HG03025 (cell line): ENCODE data around the gene CACNA1H.

ENCODE experiments used
- ATAC-seq: cut with Tn5 transposase; IDR thresholded peaks from one replicate; pipeline ENCODE4 v1.9.1; 2021; ENCODE audit warnings: mild to moderate bottlenecking, moderate library complexity; ENCODE audit not compliant: unreplicated experiment, low FRiP score

The CACNA1H gene

GRCh38 chr16:1156055-1156982 lies 3.4 kb downstream of the CACNA1H start:
- ATAC-seq, result no peak

- ATAC-seq, result no peak
Measured at GRCh38 chr16:1156983-1157638, 4.2 kb downstream of the CACNA1H start.

DNA sequence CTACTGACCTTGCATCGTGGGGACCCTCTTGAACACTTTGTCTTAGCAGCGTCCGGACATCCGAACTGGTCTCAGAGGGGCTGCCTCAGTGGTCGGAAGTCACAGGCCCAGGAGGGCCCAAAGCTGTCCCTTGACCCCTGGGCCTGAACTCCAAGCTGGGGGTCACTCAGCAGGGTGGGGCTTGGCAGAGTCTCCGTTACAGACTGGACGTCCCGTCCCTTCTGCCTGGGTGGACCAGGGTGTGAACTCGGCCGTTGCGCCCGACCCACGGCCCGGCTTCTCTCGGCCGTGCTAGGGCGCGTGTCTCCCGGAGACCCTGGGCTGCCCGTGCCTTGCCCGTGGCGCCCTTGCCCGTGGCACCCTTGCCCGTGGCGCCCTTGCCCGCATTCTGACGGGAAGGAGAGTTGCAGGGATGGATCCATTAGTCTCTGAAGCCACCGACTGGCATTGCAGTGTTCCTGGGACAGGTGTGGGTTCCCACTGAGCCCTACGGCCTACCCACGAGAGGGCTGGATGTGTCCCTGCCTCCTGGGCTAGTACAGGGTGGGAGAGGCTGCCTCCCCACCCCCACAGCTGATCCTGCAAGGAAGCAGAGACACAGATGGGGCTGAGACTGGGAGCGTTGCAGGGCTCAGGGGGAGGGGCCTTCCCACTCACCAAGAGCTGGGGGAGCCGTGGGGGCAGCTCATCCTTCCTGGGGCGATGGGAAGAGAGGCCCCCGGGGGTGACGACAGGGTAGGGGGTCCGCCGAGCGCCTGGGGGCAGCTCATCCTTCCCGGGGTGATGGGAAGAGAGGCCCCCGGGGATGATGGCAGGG lies 4.9 kb downstream of the CACNA1H start:
- ATAC-seq, result no peak

DNA sequence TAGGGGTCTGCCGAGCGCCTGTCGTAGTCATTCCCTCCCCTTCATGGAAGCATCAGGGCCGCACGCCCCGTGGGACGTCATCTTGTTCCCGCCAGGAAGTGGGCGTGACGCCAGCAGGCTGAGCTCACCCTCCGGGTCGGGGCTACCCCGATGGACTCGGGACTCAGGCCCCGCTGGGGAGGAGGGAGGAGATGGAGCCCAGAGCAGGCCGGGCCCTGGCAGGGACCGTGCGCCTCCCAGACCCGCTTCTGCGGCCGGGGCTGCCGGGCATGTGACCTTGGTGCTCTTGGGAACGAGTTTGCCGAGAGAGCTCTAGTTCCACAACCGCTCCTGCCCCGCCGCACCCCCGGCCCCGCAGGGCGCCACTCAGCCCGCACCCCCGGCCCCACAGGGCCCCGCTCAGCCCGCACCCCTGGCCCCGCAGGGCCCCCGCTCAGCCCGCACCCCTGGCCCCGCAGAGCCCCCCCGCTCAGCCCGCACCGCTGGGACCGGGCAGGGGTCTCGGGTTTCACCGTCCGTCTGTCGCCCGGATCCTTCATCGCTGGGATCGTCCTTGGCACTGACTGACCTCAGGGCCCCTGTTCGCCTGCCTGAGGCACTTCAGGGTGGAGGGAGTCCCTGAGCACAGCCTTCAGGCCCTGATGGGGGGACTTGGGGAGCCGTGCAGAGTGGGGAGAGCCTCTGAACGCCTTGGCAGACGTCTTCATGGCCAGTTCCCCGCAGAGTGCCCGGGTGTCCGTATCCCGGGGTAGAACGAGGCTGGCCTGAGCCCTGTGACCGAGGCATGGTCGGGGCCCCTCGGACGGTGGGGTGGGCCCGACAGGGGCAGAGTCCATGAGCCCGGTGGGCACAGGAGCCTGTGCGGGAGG lies 5.8 kb downstream of the CACNA1H start:
- no peak for ATAC-seq

DNA sequence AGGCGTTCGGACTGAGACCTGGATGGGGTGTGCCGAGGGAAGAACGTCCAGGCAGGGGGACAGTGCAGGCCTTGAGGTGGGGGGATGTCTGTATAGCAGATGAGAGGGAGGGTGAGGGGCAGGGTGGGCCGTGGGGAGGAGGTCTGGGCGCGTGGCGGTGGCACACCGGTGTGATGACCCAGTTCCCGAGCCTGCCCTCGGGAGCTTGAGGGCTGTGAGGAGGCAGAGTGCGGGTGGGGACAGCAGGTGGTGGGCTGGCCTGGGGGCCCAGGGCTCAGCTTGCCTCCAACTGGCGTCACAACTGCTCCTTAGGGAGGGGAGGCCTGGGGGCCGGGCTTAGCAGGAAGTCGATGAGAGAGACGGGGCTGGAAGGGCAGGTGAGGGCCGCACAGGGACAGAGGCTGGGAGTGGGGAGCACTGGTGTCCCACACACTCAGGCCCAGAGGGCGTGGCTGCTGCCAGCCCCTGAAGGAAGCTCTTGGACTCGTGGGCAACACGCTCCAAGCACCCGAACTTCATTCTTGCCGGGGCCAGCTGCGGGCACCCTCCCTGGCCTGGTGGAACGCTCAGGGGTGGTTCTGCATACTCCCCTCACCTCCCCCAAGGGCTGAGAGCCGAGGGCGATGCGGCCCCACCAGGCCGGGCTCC lies 6.5 kb downstream of the CACNA1H start:
- no peak for ATAC-seq

GRCh38 chr16:1159973-1160772 lies 7.3 kb downstream of the CACNA1H start:
- no peak for ATAC-seq

DNA sequence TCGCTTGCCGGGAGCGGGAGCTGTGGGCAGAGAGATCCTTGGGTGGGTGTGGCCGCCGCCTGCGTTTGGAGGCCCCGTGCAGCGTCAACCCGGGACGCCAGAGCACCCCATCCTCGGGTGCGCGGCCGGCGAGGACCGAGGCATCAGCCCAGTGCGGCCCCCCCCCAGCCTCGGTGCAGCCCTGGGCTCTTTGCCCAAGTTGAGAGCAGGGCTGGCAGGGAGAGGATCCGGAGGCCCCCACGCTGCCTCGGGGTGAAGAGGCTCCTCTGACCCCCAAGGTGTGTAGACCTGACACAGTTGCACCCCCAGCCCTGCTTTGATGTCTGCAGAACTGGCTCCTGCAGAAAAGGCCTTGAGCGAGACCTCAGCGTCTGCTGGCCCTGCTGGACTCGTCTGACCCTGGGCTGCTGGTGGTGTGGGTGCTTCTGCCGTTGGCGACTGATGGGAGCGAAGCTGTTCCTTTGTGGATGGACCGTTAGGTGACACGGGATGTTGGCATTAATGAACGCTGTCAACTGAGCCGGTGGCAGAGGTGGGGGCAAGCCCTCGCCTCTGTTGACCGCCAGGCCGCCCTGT lies 8.0 kb downstream of the CACNA1H start:
- no peak for ATAC-seq

DNA sequence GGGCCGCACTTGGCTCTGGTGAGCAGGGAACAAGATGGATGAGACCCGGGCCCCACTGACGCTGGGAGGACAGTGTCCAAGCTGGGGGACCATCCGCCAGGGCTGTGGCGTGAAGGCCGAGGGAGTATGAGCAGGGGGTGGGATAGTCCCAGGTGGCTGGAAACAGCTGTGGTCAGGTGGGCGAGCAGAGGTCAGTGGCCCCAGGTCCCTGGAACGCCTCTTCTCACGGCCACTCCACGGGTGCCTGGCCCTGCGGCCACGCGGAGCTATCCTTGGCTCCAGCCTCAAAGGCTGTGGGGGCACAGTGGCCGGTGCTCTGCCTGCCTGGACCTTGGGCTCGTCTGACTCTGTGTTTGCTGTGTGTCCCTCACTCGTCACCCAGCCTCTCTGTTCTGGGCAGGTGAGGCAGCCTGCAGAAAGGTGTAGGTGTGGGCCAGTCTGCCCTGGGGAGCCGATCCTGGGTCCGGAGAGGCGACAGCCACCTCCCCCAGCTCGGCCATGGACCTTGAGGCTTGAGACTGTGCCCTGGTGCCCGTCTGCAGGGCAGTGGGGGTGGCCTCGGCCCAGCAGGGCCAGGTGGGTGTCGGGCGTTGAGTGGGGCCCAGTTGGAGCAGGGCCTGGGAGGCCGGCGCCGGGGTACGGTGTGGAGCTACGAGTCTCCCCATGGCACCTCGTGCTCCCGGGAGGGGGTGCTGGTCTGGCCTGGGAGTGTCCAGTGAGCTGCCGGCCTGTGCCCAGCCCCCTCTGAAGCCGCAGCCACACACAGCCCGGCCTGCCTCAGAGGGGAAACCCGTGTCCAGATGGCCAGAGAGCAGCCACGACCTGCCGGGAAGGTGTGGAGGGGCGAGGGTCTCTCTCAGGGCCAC lies 10.0 kb downstream of the CACNA1H start:
- no peak for ATAC-seq

- no peak for ATAC-seq
Measured at GRCh38 chr16:1163567-1164055, 10.7 kb downstream of the CACNA1H start.

GRCh38 chr16:1164382-1164781 lies 11.5 kb downstream of the CACNA1H start:
- no peak for ATAC-seq

GRCh38 chr16:1164975-1165374 lies 12.1 kb downstream of the CACNA1H start:
- ATAC-seq, result no peak

DNA sequence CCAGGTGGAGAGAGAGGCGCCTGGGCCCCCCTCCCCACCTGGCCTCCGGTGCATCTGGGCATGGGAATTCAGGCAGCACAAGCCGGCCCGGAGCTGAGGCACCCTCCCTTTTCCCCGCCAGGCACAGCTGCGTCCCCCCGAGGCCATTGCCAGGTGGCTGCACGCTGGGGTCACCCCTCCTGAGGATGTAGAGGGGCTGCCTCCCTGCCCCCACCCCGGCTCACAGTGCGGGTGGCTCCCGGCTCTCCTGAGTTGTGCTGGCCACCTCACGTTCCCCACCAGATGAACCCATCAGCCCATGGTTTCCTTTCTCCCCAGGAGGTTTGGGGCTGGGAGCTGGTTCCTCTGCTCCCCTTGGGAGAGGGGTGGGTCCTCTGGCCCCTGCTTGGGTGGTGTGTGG lies 12.6 kb downstream of the CACNA1H start:
- no peak for ATAC-seq

- ATAC-seq, result no peak
Measured at GRCh38 chr16:1167276-1168107, 14.6 kb downstream of the CACNA1H start.

DNA sequence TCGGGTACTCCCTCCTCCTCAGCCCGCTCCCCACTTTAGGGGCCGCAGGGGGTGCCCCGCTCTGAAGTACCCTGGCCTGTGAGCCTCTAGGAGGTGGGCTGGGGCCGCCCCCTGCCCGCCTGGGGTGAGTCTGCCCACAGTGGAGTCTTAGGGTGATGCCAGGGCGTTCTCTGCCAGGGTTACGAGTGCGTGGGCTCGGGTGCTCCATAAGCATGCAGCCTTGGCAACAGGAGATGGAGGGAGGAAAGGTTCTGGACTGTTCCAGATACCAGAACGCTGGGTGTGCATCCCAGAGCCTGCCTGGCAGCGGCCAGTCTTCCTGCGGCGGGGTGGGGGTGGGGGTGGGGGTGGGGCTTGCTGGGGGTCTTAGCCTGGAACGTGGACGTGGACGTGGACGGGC lies 15.9 kb downstream of the CACNA1H start:
- no peak for ATAC-seq

DNA sequence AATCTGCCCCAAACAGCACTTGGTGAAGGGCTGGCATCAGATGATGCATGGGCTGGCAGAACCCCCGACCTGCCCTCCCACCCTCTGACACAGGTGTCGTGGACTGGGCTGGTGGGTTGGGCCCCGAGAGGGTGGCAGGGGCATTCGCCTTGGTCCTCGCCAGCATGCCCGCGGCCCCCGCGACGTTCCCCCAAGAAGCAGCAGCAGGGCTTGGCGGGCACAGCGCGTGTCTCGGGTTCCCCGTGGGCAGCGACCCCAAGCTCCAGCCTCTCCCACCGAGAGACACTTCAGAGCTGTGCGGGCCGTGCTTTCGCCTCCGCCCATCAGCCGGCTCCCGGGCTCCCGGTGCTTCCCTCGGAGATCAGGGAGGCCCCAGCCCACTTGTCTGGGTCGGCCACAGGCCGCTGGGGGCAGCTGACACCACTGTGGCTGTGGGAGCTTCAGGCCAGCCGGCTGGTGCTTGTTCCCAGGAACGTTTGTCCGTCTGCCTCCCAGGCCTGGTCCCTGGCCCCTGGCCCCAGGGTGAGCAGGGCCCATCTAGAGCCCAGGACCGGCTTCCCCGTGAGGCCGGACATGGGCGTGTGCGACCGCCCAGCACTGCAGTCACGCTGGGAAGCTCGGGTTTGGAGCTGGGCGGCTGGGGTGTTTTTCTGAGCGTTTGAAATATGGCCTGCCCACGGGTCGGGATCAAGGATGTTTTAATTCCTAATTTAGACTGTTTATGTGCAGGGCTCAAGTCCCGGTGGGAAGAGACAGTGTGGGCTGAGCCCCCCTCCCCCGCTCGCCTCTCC lies 16.6 kb downstream of the CACNA1H start:
- ATAC-seq, result no peak

DNA sequence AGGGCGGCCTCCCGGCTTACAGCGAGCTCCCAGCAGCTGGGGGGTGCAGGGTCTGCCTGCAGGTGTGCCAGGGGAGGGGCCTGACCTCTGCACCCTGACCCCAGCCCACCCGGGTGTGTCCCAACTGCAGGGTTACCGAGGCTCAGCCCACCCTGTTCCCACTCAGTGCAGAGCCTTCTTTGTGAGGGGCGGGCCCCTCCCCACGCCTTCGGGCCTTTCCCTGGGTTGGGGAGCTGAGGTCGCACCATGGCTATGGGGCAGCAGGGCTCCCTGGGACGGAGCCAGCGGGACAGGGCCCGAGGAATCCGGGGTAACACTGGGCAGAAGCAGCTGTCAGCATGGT lies 17.1 kb downstream of the CACNA1H start:
- ATAC-seq, result no peak
